ENCODE data around the gene WIPF1. TPM values are rescaled to one million over a fixed set of nuclear protein-coding genes. Genes with fewer than 3 reads are reported as not detected.

Gene WIPF1
- total RNA-seq, 1 experiment from 2014 or later: not detected

DNA sequence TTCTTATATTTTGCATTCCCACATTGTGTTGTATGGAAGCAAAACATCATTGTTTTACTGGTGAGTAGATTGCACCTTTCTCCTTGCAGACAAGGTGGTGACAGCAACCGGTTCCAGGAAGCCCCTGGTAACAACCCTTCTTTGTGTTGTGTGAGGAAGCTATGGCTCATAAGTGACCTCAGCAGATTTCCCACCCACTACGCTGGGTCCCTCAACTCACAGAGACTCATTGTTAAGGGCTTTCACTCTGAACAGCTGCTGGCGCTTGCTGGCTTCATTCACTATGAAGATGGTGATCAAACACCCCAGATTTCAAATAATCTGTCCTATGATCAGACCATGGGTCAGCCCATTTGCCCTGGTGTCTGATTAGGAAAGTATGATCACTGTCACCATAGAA is 53.4 kb downstream of the WIPF1 start:
- no peak for DNase-seq (ENCODE audit: low spot score)

DNA sequence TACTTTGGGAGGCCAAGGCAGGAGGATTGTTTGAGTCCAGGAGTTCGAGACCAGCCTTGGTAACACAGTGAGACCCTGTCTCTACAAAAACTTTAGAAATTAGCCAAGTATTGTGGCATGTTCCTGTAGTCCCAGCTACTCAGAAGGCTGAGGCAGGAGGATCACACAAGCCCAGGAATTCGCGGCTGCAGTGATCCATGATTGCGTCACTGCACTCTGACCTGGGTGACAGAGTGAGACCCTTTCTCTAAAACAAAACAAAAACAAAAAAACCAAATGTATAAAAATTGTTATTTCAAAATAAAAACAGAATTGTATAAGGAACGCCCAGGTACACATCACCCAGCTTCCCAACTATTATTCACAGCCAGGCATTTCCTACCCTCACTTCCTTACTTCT is 56.7 kb downstream of the WIPF1 start:
- no peak for DNase-seq (ENCODE audit: low spot score)

DNA sequence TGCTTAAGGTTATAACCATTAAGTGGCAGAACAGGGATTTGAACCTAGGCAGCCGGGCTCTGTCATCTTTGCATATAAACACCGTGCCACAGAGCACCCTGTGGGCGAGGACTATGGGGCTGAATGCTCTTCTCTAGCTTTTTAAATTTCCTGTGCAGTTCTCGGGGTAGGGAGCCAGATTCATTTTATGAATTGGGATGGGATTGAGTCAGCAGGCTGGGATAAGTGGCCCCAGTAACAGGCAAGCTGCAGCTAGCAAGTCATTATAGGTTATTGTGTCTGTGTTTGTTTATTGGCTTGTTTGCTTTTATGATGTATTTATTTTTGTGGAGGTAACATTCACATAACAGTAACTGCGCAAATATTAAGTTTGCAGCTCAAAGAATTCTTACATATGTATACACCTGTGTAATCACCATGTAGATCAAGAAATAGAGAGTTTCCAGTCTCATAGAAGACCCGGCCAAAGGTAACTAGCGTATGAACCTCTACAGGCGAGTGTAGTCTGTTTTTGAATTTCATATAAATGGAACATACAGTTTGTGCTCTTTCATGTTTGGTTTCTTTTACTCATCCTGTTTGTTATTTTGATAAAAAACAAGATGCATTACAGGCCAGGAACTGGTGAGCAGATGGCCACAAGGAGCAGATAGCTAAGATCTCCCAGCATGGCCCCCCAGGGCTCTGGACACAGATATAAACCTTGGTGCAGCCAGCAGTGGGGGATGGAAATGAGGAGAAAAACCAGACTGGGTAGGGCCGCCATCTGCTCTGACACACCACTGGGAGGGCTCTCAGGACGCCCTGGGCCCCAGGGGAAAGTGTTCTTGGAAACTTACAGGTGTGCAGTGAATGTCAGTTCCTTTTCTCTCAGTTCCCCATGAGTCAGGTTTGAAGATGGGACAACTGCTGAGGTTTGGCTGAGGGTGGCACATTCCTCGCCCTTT is 61.6 kb downstream of the WIPF1 start:
- no peak for DNase-seq (ENCODE audit: low spot score)

DNA sequence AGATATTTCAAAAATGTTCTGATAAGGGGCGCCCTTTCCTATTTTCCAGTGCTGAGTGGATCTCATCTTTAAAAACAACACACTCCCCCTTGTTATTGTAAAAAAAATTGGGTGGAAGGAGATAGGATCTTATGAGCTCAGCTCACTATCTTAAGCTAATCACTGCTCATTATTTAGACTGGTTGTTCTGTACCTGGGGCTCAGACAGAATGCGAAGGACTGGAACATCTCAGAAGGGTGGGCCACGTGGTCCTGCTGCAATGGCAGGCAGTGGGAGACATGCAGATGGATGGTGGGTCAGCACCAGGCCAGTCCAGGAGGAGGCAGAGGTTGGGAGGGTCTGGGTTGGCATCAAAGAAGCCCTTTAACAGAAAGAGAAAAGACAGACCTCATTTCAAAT is 62.5 kb downstream of the WIPF1 start:
- no peak for DNase-seq (ENCODE audit: low spot score)

DNA sequence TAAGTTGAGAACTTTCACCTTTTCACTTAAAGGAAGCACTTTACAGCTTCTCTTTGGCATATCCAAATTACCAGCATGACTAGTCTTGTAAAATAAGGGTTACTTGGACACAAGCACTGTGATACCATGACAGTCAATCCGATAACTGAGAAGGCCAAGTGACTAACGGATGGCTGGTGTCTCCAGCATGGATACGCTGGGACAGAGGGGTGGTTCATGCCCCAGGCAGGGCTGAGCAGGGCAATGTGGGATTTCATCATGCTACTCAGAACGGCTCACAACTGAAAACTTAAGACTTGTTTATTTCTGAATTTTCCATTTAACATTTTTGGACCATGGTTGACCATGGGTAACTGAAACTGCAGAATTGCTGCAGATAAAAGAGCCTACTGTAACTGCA is 67.7 kb downstream of the WIPF1 start:
- DNase-seq (ENCODE audit: low spot score): no peak

DNA sequence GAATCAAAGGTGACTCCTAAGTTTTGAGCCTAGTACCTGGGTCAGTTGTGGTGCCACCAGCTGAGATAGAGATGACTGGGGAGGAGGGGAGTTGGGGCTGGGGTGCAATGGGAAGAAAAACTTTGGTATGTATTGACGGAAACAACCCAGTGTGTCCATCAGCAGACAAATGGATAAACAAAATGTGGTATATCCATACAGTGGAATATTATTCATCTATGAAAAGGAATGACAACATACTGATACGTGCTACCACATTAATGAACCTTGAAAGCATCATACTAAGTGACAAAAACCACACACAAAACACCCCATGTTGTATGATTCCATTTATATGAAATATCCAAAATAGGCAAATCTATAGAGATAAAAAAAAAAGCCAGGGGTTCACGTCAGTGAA is 69.6 kb downstream of the WIPF1 start:
- DNase-seq (ENCODE audit: low spot score): no peak

DNA sequence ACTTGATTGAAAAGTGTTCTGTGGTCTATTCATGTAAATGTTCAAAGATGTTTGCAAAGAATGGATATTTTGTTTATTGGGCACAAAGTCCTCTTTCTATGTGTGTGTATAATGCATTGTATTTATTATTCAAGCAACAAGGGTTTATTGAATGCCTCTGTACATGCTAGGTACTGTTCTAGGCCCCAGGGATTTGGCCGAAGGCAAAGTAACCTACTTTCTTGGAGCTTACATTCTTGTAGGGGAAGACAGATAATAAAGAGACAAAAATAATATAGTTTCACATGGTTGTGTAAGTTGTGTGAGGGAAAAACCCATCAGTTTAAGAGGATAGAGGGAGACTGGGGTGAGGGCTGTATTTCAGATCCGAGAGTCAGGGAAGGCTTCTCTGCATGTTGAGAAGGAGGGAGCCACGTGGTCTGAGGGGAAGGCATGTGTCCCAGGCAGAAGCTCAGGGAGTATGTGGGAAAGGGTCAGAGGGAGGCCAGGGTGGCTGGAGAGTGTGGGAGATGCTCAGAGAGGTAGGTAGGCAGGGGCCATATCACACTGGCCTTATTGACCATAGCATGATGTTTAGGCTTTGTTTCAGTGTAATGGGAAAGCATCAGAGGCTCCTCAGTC is 70.4 kb downstream of the WIPF1 start:
- DNase-seq (ENCODE audit: low spot score): no peak

DNA sequence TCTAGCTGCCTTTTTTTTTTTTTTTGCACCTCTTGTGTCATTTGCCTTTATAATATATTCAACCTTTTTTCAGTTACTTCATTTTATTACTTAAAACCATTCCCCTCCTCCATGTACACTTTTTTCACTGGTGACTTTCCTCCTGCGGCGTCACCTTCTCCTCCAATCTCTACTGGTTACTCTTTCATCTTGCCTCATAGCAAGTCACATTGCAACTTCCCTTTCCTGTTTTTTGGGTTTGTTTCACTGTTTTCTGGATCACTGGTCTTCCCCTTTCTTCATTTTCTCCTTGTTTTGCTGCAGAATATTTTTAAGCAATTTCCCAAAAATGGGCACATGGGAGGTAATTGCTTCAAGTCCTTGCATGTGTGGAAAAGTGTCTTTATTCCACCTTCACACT is 73.1 kb downstream of the WIPF1 start:
- DNase-seq (ENCODE audit: low spot score): no peak

DNA sequence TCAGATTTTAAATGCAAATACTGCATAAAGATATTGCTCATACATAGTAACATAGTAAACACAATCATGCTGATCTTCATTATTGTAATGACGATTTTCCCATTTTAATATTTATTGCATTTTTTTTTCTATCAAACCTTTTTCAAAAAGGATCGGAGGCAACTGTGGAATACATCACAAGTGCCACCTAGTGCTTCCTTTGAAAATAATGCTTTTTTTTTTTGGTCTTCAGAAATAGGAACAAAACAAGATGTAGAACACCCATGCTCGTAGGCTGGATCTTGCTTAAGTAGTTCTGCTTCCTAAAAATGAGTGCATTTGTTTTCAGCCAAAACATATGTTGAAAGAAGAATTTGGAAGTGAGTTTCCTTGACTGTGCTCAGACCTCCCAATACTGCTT is 75.1 kb downstream of the WIPF1 start:
- DNase-seq (ENCODE audit: low spot score): peak; percentile 10

DNA sequence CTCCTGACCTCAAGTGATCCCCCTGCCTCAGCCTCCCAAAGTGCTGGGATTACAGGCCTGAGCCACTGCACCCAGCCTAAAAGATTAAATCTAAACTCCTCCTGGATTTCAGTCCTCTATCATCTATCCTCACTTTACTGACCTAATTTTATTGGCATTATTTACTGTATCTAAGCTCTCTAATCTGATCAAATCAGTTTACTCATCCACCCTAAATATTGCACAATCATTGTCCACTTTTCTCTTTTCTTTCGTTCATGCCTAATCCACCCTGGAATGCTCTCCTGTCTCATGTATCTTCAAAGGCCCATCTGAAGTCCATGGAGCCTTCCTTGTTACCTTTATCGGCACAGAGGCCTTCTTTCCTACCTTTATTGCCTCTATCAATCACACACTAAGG is 79.2 kb downstream of the WIPF1 start:
- DNase-seq (ENCODE audit: low spot score): no peak

DNA sequence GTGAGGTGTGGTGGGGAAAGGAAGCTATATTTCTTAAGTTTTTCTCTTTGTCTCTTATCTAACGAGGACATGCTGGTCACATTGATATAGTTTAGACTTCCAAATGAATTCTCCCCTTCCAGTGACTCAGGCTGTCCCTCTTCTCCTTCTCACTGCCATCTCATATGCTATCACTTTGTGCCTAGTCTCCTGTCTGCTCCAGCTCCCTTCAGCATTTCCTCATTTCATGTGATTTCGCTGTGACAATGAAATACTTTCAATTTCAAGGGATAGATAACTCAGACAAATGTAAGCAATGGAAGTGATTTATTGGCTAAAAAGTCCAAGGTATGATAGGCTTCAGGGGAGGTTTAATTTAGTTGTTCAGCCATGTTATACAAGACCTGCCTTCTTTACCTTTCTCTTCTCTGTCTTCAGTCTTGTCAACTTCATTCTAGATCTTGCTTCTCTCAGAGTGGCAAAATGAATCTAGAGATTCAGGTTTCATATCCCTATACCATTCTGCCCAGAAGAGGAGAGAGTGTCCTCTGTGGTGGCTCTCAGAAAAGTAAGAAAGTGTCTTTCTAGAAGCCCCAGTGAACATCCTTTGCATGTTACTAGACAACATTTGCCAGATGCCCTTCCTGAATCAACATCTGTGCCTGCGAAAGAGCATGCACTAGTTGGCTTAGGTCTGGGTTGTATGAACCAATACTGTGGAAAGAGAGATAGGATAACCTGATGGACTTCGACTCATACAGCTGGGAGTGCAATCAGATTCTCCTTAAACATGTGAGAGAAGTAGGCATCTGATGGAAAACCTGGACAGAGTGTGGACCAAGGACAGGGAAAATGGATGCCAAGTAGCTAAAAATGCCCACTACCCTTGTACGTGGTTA is 80.9 kb downstream of the WIPF1 start:
- DNase-seq (ENCODE audit: low spot score): no peak

DNA sequence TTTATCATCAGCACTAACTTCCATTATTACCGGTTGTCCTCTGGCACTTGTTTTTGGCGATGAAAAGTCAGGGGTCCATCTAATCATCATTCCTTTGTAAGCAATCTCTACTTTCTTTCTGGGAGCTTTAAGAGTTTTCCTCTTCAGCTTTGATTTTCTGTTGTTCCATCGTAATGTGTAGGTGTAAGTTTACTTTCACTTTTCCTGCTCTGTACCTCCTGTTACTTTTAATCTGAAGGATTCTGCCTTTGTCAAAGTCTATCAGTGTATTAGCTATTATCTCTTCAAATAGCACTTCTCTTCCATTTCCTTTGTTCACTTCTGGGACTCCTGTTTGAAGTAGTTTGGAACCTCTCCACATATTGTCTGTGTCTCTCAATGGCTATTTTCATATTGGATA is 85.3 kb downstream of the WIPF1 start:
- DNase-seq (ENCODE audit: low spot score): no peak

DNA sequence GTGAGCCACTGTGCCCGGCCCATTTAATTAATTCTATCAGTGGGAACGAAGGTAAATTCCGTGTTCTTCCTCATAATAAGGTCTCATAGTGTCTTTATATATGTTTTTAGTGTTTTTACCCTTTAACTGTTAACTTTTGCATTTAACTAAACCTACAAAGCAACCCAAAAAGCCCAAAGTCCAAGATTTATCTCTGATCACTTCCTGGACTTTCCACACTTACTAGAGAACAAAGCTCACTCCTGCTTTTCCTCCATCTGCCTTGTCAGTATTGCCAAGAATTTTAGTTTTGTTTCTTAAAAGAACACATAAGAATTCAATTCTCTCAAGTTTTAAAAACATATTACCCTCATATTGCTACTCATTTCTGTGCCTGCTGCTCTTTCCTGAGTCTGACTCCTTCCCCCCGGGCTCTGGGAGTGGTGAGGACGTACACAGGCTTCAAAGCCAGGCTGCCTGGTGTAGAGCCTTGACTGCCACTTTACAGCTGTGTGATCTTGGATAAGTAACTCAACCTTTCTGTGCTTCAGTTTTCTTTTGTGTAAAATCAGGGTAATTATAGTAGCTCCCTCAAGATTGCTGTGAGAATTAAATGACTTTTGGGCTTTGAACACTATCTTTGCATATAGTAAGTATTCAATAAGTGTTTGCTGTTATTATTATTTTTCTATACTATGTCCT is 85.9 kb downstream of the WIPF1 start:
- DNase-seq (ENCODE audit: low spot score): no peak

DNA sequence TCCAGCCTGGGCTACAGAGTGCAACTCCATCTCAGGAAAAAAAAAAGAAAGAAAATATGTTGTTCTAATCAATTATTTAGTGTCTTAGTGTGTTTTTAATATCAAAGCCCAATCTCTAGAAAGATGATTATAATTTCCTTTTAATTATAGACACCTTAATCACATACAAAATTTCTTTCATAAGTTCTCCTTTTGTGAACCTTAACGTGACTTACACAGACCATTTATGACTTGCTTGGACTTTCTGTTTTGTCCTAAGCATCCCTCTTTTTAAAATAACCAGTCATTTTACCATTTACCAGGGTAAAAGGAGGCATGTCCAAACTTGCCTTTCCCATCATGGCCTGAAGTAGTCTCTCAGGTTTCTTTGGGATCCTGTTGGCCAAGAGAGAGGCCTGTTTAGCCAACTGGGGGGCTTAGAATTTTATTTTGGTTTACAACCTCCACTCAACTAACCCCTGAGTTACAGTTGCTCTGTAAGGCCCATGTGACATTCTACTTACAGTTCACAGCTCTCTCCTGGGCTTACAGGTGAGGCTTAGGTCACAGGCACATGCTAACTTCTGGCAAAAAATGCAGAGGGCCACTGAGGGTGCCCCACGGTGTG is 86.9 kb downstream of the WIPF1 start:
- DNase-seq (ENCODE audit: low spot score): no peak

Small RNA genes lying within 50 kb of the gene (small RNA-seq; reads per million reads assigned to genes)
- not detected for gene RNU6-5P

Other genes starting within 250 kb of the WIPF1 start
- 3.2 and 12.0 TPM in 2 replicates for gene SCRN3, start 202.1 kb downstream of the WIPF1 start, total RNA-seq (2014; rRNA removed; shearing (Covaris generic))
- gene GPR155, start 110.8 kb downstream of the WIPF1 start, total RNA-seq (2014; rRNA removed; shearing (Covaris generic)): not detected in 2 replicates
- not detected in 2 replicates for gene CHRNA1, start 166.7 kb upstream of the WIPF1 start, total RNA-seq (2014; rRNA removed; shearing (Covaris generic))

Measured in HT-29 (cell line).